G401 (cell line): Measurements from ENCODE around the gene KIAA0232. TPM values are rescaled to one million over a fixed set of nuclear protein-coding genes. Genes with fewer than 3 reads are reported as not detected.
"Not testable (repeated sequence)": the region's sequence is repeated elsewhere in the genome, so short reads cannot be mapped to it uniquely, and the experiment has no call there.

ENCODE experiments used
- DNase-seq: peaks from one replicate; pipeline ENCODE4 v3.0.0-alpha.2; 2015; ENCODE audit warnings: low spot score
- in situ Hi-C: cut with HindIII; loops from 2 replicates; pipeline ENCODE4 v1.10.0; 2016; ENCODE audit warnings: low sequenced_read_pairs, mixed read lengths
- total RNA-seq: library from RNA; depleted of rRNA; stranded (reverse); fragments of >200 nt; shearing (Covaris generic); gene quantifications from 2 replicates; pipeline ENCODE4 v1.2.3, GENCODE V29; 2014

The KIAA0232 gene
- total RNA-seq, 1 experiment from 2014 or later: 10.3 TPM

- no peak for DNase-seq
- in situ Hi-C loops: loop anchor here (10.0 kb wide), 1 partner anchor 57 kb away; no protein-coding TSS in a partner anchor
Measured at GRCh38 chr4:6907658-6908191, 125.2 kb downstream of the KIAA0232 start.

DNA sequence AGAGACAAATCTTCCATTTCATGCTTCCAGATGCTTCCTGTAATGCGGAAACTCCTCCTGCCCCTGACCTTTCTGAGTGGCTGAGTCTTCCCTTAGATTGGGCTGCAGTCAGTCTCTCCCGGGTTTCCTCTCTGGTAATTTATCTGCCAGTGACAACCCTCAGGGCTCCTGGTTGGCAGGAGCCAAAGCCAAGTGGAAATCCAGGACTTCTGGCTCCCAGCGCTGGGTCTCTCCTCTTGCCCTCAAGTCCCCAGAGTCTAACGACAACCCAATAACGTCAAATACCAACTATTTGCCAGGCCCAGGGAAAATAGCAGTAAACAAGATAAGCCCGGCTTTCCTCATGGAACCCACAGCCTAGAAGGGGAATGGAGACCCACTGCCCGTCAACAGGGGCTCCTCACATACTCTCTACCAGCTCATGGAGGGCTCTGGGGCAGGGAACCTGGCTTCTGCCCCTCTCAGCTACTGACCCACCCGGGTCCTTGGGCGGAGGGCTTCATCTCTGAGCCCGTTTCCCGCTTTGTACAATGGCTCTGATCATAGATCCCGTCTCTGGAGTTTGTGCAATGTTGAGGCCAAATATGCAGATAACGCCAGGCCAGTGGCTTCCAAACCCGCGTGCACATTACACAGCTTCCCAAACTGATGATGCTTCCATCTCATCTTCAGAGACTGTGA is 126.0 kb downstream of the KIAA0232 start:
- no peak for DNase-seq
- in situ Hi-C loops: loop anchor here (10.0 kb wide), 1 partner anchor 56 kb away; no protein-coding TSS in a partner anchor

DNA sequence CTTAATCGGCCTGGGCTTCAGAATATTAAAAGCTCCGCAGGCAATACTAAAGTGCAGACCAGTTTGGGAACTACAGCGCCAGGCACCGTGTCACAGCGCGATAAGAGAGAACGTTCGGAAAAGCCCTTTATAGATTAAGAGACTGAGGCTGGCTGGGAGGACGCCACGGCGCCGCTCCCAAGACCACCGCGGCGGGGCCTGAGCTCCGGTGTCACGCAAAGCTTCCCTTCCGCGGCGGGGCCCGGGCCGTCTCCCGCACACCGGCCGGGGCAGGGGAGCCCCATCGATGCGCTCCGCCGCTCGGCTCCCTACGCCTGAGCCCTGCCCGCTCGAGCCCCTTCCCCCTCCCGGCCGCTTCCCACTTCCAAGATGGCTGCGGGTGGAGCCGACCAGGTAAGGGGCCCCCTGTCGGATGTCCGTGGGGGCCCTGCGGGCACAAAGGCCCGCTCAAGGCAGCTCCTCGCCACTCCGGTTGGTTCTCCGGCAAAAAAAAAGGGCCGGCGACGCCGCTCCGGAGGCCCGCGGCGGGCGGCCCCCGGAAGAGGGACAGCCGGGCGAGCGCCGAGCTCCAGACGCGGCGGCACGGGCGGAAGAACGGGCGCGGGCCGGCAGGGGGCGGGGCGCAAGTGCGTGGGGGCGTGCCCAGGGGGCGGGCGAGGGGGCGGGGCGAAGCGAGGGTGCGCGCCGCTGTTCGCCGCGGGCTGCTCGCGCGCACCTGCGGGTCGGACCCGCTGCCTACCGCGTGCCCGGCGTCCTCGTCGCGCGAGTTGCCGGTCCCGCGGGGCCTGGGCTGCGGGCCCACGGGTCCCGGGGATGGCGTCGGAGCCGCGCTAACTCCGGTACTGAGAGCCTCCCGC is 126.8 kb downstream of the KIAA0232 start, which contains the start of gene TBC1D14:
TBC1D14 (plus strand) TSS at position 714 of the 857 bp plus-strand sequence. CDS start 13,564 bp downstream, outside the sequence.
- in situ Hi-C loops: loop anchor here (10.0 kb wide), 1 partner anchor 55 kb away; no protein-coding TSS in a partner anchor
- peak; percentile 89 for DNase-seq

DNA sequence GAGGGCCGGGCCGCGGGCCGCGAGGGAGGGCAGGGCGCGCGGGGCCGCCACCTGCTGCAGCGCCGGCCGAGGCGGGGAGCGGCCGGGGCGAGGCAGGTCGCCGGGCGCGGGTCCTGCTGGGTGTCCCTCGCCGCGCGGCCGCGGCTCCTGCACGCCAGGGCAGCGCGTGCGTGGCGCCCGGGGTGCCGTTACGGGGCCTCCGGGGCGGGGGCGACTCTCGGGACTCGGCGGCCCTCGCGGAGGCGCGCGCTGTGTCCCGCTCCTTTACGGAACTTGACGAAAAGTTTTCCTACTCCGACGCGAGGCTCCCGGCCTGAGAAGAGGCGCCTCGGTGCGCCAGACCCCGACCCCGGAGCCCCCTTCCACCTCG is 127.4 kb downstream of the KIAA0232 start:
- in situ Hi-C loops: loop anchor here (10.0 kb wide), 1 partner anchor 55 kb away; no protein-coding TSS in a partner anchor
- no peak for DNase-seq

GRCh38 chr4:6910340-6910959 is 127.9 kb downstream of the KIAA0232 start:
- in situ Hi-C loops: no loop called here
- no peak for DNase-seq

GRCh38 chr4:6910960-6911874 is 128.7 kb downstream of the KIAA0232 start:
- in situ Hi-C loops: no loop called here
- DNase-seq: no peak

GRCh38 chr4:6911917-6912316 is 129.4 kb downstream of the KIAA0232 start:
- DNase-seq, in situ Hi-C loops: not testable (repeated sequence)

- DNase-seq: no peak
- in situ Hi-C loops: no loop called here
Measured at GRCh38 chr4:6912441-6912840, 129.9 kb downstream of the KIAA0232 start.

- in situ Hi-C loops: no loop called here
- DNase-seq: no peak
Measured at GRCh38 chr4:6913350-6913905, 130.9 kb downstream of the KIAA0232 start.

DNA sequence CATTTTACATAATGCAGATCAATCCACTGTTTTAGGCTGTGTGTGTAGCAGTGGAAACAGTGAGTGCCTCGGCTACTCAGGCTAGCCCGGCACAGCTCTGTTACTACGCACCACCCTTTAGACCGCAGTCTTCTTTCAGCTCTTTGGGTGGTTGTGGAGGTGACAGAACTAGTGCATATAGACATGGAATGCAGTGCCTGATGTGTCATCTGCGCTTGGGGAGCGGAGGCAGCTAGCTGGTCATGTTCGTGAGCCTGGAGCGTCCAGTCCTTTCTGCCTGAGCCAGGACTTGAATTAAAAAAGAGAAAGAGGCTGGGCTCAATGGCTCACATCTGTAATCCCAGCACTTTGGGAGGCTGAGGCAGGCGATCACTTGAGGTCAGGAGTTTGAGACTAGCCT is 131.9 kb downstream of the KIAA0232 start:
- in situ Hi-C loops: no loop called here
- no peak for DNase-seq

DNA sequence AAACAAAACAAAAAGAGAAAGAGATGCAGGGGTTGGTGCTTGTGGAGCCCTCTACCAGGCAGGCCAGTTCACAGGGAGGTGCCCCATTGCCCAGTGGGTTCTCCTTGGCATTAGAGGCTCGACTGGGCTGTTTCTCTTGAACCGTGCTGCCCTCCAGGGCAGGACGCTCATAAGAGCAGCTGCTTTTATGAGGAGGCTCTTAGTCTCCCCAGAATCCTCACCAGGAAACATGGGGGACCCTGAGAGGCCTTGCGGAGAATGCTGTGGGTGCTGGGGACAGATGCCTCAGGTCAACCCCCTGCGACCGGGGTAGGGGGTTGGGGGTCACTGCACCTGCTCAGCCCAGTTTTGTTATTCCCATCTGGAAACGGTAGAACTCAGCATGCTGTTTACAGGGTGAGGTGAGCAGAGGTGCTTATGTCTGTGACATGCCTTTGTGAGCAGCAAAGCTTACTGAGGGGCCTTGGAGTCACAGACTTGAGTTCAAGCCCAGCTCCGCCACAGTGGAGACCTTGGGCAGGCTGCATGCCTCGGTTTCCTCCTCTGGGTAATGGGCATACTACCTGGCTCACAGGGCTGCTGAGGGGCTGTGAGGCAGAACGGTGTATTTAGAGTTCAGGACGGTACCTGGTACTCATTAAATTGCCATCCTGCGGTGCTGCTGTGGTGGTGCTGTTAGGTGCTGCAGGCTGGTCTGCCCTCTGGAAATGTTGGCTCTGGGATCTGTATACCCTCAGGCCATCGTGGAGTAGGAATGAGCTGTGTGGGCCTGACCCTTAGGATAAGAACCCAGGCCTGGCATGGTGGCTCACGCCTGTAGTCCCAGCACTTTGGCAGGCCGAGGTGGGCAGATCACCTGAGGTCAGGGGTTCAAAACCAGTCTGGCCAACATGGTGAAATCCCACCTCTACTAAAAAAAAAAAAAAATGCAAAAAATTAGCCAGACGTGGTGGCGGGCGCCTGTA is 132.8 kb downstream of the KIAA0232 start:
- in situ Hi-C loops: no loop called here
- no peak for DNase-seq

DNA sequence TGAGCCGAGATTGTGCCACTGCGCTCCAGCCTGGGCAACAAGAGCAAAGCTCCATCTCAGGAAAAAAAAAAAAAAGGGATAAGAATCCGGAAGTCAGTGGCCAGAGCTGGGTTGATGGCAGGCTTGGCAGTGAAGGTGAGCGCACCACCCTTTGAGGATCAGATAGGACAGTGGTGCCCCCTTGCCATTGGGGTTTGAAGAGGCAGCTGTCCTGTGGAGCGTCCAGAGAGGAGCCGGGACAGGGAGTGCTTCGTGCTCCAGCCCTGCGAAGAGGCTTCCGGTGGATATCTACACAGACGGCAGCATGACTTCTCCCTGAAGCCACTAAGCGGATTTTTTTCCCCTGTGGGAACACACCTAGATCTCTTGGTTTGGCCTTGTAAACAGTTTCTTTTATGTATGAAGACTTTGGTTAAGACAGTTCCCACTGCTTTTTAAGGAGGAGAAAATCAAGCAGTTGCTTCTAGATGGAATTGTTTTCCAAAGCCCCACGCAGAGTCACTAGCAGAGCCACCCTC is 133.6 kb downstream of the KIAA0232 start:
- in situ Hi-C loops: no loop called here
- DNase-seq: no peak

DNA sequence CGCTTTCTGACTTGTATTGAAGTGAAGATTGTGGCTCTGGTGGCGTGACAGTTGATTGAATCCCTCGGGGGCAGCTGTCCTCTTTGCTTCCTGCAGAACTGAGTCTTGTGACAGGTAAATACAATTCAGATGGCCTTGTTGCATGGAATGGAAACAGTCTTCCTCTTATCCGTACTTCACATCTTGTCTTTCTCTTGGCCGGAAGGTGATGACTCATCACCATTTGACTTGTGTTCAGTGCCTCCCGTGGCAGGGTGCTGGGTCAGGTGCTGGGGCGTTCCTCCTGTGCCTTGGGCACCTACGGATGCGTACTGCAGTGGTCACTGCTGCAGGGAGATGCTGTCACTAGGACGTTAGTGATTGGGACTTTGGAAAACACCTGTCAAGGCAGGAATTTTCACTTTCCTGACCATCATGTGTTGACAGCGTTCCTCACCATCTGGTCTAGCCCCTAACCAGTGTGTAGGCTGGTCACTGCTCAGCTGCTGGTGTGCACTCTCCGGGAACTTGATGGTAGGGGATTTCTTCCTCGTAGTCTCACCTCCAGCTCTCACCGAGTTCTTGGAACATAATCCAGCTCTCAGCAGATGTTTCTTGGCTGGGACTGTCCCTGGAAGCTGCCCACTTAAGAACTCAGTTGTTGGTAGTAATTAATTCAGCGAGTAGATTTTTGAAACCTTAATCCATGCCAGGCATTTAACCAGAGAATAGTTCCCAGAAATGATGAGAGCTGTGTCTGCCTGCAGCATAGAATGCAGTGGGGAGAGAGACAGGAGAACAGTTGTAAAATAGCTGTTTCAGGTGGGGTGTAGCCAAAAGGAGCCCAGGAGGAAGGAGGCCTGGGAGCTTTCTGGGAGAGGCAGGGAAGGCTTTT is 134.3 kb downstream of the KIAA0232 start:
- in situ Hi-C loops: no loop called here
- DNase-seq: no peak

DNA sequence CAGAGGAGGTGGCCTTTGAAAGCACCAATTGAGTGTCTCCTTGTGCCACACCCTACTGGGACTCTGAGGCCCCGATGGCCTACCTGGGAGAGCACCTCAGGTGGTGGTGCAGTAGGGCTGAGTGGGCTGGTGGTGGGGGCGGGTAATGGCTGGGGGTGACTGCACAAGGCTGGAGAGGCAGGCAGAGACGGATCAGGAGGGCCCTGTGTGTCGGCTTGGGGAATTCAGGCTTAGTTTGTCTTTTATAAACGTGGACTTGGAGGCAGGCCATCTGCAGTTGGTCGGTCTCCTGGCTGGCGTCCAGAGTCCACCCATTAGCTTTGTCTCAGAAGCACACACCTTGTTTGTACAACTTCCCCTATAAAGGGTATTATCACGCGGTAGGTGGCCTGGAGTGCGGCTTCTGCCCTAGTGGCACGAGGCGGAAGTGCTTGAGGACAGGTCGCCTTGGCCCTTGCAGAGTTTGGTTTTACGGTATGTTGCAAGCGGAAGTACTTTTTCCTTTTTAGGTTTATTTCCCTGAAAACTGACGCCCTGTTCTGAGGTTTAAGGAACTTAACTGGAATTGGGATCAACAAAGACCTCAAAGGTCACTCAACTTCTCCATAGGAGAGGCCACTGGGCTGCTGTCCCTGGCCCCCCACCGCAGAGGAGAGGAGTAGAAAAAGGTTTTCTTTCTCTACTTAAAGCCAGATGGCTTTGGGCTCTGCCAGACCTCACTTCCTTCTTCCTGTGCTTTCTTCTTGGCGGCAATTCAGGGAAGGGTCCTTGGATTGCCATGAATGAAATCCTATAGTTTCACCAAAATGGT is 135.1 kb downstream of the KIAA0232 start:
- no peak for DNase-seq
- in situ Hi-C loops: no loop called here

GRCh38 chr4:6918338-6918737 is 135.8 kb downstream of the KIAA0232 start:
- in situ Hi-C loops: no loop called here
- DNase-seq: no peak
